ENCODE data around the gene EFNA3. TPM values are rescaled to one million over a fixed set of nuclear protein-coding genes. Genes with fewer than 3 reads are reported as not detected.

Gene EFNA3
- total and polyA plus RNA-seq, 9 of the 15 experiments (the other 6 are each of a cell fraction or from before 2014, with no cell fraction given) = 0.59 to 7.9 (median 4.7) TPM

DNA sequence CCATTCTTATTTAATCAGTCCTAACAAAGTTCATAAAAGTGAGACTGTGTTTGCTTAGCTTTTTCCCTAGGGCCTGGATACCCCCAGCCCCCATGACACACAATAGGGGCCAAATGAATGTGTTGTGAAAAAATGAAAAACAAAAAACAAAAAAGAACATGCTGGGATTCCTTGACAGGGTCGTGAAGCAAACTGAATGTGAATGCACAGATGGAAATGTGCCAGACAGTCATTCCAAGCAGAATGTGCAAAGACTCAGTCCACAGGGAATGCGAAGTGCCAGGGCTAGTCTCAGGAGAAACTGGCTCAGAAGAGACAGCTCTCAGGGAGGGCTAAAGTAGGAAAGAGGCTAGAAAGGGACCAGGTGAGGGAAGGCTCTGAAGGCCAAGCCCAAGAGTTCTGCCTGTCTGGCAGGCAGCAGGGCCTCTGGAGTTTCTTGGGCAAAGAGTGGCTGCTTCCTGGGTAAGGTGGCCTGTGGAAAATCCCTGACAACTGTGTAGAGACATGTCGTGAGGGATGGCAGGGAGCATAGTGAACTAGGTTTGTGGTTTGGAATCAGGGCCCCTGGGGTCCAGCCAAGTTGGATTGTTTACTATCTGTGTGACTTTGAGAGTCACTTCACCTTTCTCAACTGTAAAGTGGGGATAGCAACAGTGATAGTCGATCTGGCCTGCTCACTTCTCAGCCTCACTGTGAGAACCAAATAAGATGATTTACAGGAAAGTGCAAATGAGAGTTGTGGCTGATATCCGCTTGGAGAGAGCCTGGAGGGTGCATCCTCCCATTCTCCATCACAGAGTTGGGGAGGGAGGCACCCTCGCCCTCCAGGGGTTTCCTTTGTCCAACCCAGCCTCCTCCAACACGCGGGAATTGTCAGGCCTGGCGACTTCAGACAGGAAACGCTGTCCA, 28.7 kb upstream of the EFNA3 start (continued):
- TF ChIP-seq, protein P1, sequence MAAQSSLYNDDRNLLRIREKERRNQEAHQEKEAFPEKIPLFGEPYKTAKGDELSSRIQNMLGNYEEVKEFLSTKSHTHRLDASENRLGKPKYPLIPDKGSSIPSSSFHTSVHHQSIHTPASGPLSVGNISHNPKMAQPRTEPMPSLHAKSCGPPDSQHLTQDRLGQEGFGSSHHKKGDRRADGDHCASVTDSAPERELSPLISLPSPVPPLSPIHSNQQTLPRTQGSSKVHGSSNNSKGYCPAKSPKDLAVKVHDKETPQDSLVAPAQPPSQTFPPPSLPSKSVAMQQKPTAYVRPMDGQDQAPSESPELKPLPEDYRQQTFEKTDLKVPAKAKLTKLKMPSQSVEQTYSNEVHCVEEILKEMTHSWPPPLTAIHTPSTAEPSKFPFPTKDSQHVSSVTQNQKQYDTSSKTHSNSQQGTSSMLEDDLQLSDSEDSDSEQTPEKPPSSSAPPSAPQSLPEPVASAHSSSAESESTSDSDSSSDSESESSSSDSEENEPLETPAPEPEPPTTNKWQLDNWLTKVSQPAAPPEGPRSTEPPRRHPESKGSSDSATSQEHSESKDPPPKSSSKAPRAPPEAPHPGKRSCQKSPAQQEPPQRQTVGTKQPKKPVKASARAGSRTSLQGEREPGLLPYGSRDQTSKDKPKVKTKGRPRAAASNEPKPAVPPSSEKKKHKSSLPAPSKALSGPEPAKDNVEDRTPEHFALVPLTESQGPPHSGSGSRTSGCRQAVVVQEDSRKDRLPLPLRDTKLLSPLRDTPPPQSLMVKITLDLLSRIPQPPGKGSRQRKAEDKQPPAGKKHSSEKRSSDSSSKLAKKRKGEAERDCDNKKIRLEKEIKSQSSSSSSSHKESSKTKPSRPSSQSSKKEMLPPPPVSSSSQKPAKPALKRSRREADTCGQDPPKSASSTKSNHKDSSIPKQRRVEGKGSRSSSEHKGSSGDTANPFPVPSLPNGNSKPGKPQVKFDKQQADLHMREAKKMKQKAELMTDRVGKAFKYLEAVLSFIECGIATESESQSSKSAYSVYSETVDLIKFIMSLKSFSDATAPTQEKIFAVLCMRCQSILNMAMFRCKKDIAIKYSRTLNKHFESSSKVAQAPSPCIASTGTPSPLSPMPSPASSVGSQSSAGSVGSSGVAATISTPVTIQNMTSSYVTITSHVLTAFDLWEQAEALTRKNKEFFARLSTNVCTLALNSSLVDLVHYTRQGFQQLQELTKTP (IDR thresholded peaks at IDR 0.05; ENCODE audit: low read depth in 1 of 2, partially characterized antibody in 2 of 2) = peak in 1 of 2 experiments; percentile 34
- TF ChIP-seq MAFG (tag; conservative IDR thresholded peaks at IDR 0.05) (no peak), HLTF (IDR thresholded peaks at IDR 0.05) (no peak), HBP1 (CRISPR knock-in tag; IDR thresholded peaks at IDR 0.05) (no peak), ERF (CRISPR knock-in tag; IDR thresholded peaks at IDR 0.05) (peak; percentile 33; the same call in 1 of the 2 replicates), HNRNPUL1 (IDR thresholded peaks at IDR 0.05; ENCODE audit: low read length) (no peak), ZNF41 (CRISPR knock-in tag; conservative IDR thresholded peaks at IDR 0.05) (0 out of 2 replicates have a peak, but pooled peaks have one; percentile 45), RB1 (IDR thresholded peaks at IDR 0.05; ENCODE audit: low read depth) (no peak), HMBOX1 (IDR thresholded peaks at IDR 0.05) (no peak), ATF7 (IDR thresholded peaks at IDR 0.05) (no peak), ZBTB17 (CRISPR knock-in tag; IDR thresholded peaks at IDR 0.05) (peak; percentile 47; the same call in 1 of the 2 replicates), NCOR1 (IDR thresholded peaks at IDR 0.05) (no peak)
- TF ChIP-seq, protein P2, sequence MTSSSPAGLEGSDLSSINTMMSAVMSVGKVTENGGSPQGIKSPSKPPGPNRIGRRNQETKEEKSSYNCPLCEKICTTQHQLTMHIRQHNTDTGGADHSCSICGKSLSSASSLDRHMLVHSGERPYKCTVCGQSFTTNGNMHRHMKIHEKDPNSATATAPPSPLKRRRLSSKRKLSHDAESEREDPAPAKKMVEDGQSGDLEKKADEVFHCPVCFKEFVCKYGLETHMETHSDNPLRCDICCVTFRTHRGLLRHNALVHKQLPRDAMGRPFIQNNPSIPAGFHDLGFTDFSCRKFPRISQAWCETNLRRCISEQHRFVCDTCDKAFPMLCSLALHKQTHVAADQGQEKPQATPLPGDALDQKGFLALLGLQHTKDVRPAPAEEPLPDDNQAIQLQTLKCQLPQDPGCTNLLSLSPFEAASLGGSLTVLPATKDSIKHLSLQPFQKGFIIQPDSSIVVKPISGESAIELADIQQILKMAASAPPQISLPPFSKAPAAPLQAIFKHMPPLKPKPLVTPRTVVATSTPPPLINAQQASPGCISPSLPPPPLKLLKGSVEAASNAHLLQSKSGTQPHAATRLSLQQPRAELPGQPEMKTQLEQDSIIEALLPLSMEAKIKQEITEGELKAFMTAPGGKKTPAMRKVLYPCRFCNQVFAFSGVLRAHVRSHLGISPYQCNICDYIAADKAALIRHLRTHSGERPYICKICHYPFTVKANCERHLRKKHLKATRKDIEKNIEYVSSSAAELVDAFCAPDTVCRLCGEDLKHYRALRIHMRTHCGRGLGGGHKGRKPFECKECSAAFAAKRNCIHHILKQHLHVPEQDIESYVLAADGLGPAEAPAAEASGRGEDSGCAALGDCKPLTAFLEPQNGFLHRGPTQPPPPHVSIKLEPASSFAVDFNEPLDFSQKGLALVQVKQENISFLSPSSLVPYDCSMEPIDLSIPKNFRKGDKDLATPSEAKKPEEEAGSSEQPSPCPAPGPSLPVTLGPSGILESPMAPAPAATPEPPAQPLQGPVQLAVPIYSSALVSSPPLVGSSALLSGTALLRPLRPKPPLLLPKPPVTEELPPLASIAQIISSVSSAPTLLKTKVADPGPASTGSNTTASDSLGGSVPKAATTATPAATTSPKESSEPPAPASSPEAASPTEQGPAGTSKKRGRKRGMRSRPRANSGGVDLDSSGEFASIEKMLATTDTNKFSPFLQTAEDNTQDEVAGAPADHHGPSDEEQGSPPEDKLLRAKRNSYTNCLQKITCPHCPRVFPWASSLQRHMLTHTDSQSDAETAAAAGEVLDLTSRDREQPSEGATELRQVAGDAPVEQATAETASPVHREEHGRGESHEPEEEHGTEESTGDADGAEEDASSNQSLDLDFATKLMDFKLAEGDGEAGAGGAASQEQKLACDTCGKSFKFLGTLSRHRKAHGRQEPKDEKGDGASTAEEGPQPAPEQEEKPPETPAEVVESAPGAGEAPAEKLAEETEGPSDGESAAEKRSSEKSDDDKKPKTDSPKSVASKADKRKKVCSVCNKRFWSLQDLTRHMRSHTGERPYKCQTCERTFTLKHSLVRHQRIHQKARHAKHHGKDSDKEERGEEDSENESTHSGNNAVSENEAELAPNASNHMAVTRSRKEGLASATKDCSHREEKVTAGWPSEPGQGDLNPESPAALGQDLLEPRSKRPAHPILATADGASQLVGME (CRISPR knock-in tag; IDR thresholded peaks at IDR 0.05) = no peak
- TF ChIP-seq, protein P3, sequence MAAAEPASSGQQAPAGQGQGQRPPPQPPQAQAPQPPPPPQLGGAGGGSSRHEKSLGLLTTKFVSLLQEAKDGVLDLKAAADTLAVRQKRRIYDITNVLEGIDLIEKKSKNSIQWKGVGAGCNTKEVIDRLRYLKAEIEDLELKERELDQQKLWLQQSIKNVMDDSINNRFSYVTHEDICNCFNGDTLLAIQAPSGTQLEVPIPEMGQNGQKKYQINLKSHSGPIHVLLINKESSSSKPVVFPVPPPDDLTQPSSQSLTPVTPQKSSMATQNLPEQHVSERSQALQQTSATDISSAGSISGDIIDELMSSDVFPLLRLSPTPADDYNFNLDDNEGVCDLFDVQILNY (CRISPR knock-in tag; IDR thresholded peaks at IDR 0.05) = peak; percentile 3
